Keratinocyte (primary cell): ENCODE data around the gene FUT8. TPM values are rescaled to one million over a fixed set of nuclear protein-coding genes. Genes with fewer than 3 reads are reported as not detected.
"Not testable (repeated sequence)": the region's sequence is repeated elsewhere in the genome, so short reads cannot be mapped to it uniquely, and the experiment has no call there.

Experiments used
- DNase-seq: peaks from one replicate; pipeline ENCODE4 v3.0.0-alpha.2; 2011; ENCODE audit warnings: low read depth, missing footprints, low spot score
- FAIRE-seq: peaks from 2 replicates; lab custom pipeline; 2011; peaks lifted over from hg19 to GRCh38; lab: Jason Lieb, UNC
- H2AFZ ChIP-seq: 2 replicates; pipeline ENCODE4 v1.6.0; 2012; ENCODE audit warnings: low read length, control low read depth, inconsistent platforms; ENCODE audit not compliant: control insufficient read depth
- H3K27ac ChIP-seq: 2 replicates; pipeline ENCODE4 v1.5.1; 2011; ENCODE audit warnings: low read length; ENCODE audit not compliant: control insufficient read depth, insufficient read depth
- H3K27me3 ChIP-seq: 3 replicates; pipeline ENCODE4 v1.6.0; 2011; ENCODE audit warnings: low read length; ENCODE audit not compliant: control insufficient read depth, insufficient read depth; ENCODE audit errors: extremely low read depth
- H3K36me3 ChIP-seq, 2 experiments: 2 replicates in 1 of 2; 3 replicates in 1 of 2; pipeline ENCODE4 v1.5.1; 2011; ENCODE audit warnings: low read length in 2 of 2, mild to moderate bottlenecking in 1 of 2; ENCODE audit not compliant: control insufficient read depth in 2 of 2, insufficient read depth in 2 of 2; ENCODE audit errors: extremely low read depth in 1 of 2
- H3K4me1 ChIP-seq: 3 replicates; pipeline ENCODE4 v1.5.1; 2011; ENCODE audit warnings: low read length; ENCODE audit not compliant: control insufficient read depth, insufficient read depth; ENCODE audit errors: extremely low read depth
- H3K4me2 ChIP-seq: 3 replicates; pipeline ENCODE4 v1.6.0; 2011; ENCODE audit warnings: low read depth, low read length; ENCODE audit not compliant: control insufficient read depth, insufficient read depth; ENCODE audit errors: extremely low read depth
- H3K4me3 ChIP-seq, 3 experiments: fragments of 200-600 bp in 1 of 3; sonication (generic) in 1 of 3; 2 replicates in 2 of 3; 3 replicates in 1 of 3; pipeline ENCODE4 v1.5.1; 2011 to 2016; ENCODE audit warnings: low read length in 3 of 3, mild to moderate bottlenecking in 3 of 3, control low read depth in 2 of 3, inconsistent platforms in 1 of 3, low read depth in 1 of 3, mixed read lengths in 1 of 3, mixed run types in 1 of 3, moderate library complexity in 1 of 3; ENCODE audit not compliant: control insufficient read depth in 2 of 3, insufficient read depth in 2 of 3; ENCODE audit errors: extremely low read depth in 1 of 3
- H3K79me2 ChIP-seq: 2 replicates; pipeline ENCODE4 v1.6.0; 2012; ENCODE audit warnings: low read length; ENCODE audit not compliant: control insufficient read depth, insufficient read depth
- H3K9ac ChIP-seq: 3 replicates; pipeline ENCODE4 v1.6.0; 2011; ENCODE audit warnings: low read length; ENCODE audit not compliant: control insufficient read depth, insufficient read depth; ENCODE audit errors: extremely low read depth
- H3K9me1 ChIP-seq: 3 replicates; pipeline ENCODE4 v1.6.0; 2011; ENCODE audit warnings: low read length; ENCODE audit not compliant: control insufficient read depth, insufficient read depth; ENCODE audit errors: extremely low read depth
- H3K9me3 ChIP-seq: 2 replicates; pipeline ENCODE4 v1.5.1; 2012; ENCODE audit warnings: low read depth, low read length; ENCODE audit not compliant: control insufficient read depth
- H4K20me1 ChIP-seq: 3 replicates; pipeline ENCODE4 v1.6.0; 2011; ENCODE audit warnings: low read length; ENCODE audit not compliant: control insufficient read depth, insufficient read depth; ENCODE audit errors: extremely low read depth
- CTCF ChIP-seq, 3 experiments: IDR thresholded peaks in 1 of 3; conservative IDR thresholded peaks in 1 of 3; optimal IDR thresholded peaks in 1 of 3; 2 replicates in 2 of 3; 3 replicates in 1 of 3; pipeline versions ENCODE3 to v1.5.1; 2011; ENCODE audit warnings: low read length in 3 of 3, mild to moderate bottlenecking in 3 of 3, moderate library complexity in 2 of 3, control low read depth in 1 of 3, inconsistent platforms in 1 of 3; ENCODE audit not compliant: insufficient read depth in 2 of 3; ENCODE audit errors: extremely low read depth in 1 of 3
- EZH2 ChIP-seq: IDR thresholded peaks from one replicate; pipeline ENCODE4 v1.6.1; 2012; ENCODE audit warnings: inconsistent platforms, mild to moderate bottlenecking, low read length, moderate library complexity
- dilution Hi-C: fragments of 300-500 bp; cut with MboI; formaldehyde crosslinking; loops from one replicate; pipeline ENCODE4 v1.7.0; 2020; ENCODE audit warnings: low sequenced_read_pairs; ENCODE audit not compliant: extremely low pct_ligation_motif_present
- polyA plus RNA-seq, 5 experiments: library from polyadenylated mRNA; depleted of rRNA in 3 of 5; stranded (reverse) in 3 of 5; stranded (forward) in 1 of 5; unstranded in 1 of 5; fragments of >200 nt; gene quantifications; 1 replicate in 1 of 5; 2 replicates in 3 of 5; 3 replicates in 1 of 5; pipeline versions ENCODE4 v1.2.1 to v1.2.3, GENCODE V29; 2011 to 2012; ENCODE audit warnings: missing spikeins in 2 of 5, low read depth in 1 of 5, low replicate concordance in 1 of 5

The FUT8 gene
- polyA plus RNA-seq, 1 donor (not counting 4 experiments of a cell fraction or from before 2014, with no cell fraction given) = 12.5 TPM

GRCh38 chr14:65632487-65632886 is 220.0 kb downstream of the FUT8 start:
- Histone ChIP-seq H3K36me3 (no peaks in the 10 kb centered on the region), H3K9me3 (no peaks in the 10 kb centered on the region), H3K27ac (no peak overlapping the region), H3K9ac (no peak overlapping the region), H2AFZ (no peak overlapping the region), H3K4me2 (no peak overlapping the region), H3K4me3 (no peak overlapping the region), H3K79me2 (no peaks in the 10 kb centered on the region), H3K27me3 (no peaks in the 10 kb centered on the region), H3K4me1 (peaks cover under 1% of the 10 kb centered on the region), H4K20me1 (no peaks in the 10 kb centered on the region), H3K9me1 (no peaks in the 10 kb centered on the region)
- FAIRE-seq (no peak), DNase-seq (no peak)
- TF ChIP-seq EZH2 (no peak), CTCF (optimal IDR thresholded peaks at IDR 0.05 in 1 of 3, IDR thresholded peaks at IDR 0.05 in 1 of 3, conservative IDR thresholded peaks at IDR 0.05 in 1 of 3; ENCODE audit: extremely low read depth in 1 of 3, insufficient read depth in 2 of 3, low read length in 3 of 3) (no peak)
- dilution Hi-C loops = no loop called here

GRCh38 chr14:65633666-65634065 is 221.1 kb downstream of the FUT8 start:
- H4K20me1 ChIP-seq, H3K9me3 ChIP-seq, H2AFZ ChIP-seq, H3K27me3 ChIP-seq, H3K9me1 ChIP-seq, H3K9ac ChIP-seq, H3K27ac ChIP-seq, FAIRE-seq, DNase-seq, H3K4me1 ChIP-seq, H3K36me3 ChIP-seq, H3K4me3 ChIP-seq, H3K4me2 ChIP-seq, H3K79me2 ChIP-seq, dilution Hi-C loops: not testable (repeated sequence)

- Histone ChIP-seq H3K4me2 (no peak overlapping the region), H3K79me2 (no peaks in the 10 kb centered on the region), H4K20me1 (no peaks in the 10 kb centered on the region), H3K4me3 (no peak overlapping the region), H2AFZ (no peak overlapping the region), H3K36me3 (no peaks in the 10 kb centered on the region), H3K9ac (no peak overlapping the region), H3K9me1 (no peaks in the 10 kb centered on the region), H3K4me1 (peaks cover 8% of the 10 kb centered on the region), H3K27ac (no peak overlapping the region), H3K27me3 (no peaks in the 10 kb centered on the region), H3K9me3 (no peaks in the 10 kb centered on the region)
- DNase-seq = no peak
- FAIRE-seq = peak; percentile 83
- dilution Hi-C loops = no loop called here
- TF ChIP-seq CTCF (optimal IDR thresholded peaks at IDR 0.05 in 1 of 3, IDR thresholded peaks at IDR 0.05 in 1 of 3, conservative IDR thresholded peaks at IDR 0.05 in 1 of 3; ENCODE audit: extremely low read depth in 1 of 3, insufficient read depth in 2 of 3, low read length in 3 of 3) (no peak), EZH2 (no peak)
These were observed 225.2 kb downstream of the FUT8 start for GRCh38 chr14:65637780-65638179.
